NOMO-1 treated with DMSO at 0.1 percent for 48 hours (cell line): Measurements from ENCODE around the gene SUGCT.

ENCODE experiments used
- DNase-seq: peaks from one replicate; lab custom pipeline; 2025; ENCODE audit not compliant: unreplicated experiment; lab: John Stamatoyannopoulos, UW

SUGCT gene

DNA sequence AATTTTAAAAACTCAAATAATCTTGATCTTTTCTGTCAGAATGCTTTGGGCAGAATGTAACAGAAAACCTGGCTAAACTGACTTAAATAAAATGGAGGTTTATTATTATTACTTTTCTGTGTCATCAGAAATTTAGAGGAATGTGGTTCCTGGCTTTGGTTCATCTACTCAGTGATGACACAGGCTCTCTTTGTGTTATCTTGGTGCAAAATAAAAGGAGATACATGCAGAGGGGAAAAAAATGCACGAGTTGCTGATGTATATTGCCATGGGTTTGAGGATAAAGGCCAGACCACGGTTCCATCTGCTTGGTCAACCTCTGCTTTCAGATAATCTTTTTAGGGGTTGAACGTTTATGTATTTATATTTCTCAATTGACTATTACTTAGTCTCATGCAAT, 181.4 kb downstream of the SUGCT start:
- DNase-seq = no peak

DNA sequence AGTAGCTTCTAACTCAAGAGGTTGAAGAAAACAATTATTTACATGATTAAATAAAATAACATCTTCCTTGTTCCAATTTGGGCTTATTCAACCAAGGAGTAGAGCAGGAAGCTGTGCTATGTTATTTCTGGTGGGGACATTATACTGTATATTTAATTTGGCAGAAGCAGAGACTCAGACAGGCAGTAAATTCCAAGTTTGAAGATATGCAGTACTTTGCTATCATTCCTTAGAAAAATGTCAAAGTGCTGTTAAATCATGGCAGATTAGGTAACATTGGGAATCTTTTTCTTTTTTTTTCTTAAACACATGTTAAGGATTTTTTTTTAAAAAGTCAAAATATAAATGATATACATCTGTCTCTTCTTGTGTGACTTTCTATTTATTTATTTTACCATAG, 190.1 kb downstream of the SUGCT start:
- no peak for DNase-seq

DNA sequence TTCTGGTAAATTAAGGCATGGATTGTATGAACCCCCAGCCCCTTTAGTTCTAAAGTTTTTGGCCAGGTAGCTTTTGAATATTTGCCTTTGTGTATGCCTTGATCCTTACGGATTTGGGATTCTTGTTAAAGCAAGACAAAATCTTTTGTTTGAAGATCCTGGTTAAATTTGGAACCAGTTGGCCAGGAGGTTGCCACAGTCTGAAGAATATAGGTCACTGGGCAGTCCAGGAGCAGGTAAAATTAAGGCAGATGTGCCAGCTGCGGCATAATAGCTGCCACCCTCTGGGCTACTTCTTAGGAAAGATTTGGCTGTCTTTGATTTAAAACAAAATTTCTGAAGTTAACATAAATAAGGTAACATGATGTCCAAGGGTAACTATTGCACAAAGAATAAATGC, 192.3 kb downstream of the SUGCT start:
- no peak for DNase-seq

DNA sequence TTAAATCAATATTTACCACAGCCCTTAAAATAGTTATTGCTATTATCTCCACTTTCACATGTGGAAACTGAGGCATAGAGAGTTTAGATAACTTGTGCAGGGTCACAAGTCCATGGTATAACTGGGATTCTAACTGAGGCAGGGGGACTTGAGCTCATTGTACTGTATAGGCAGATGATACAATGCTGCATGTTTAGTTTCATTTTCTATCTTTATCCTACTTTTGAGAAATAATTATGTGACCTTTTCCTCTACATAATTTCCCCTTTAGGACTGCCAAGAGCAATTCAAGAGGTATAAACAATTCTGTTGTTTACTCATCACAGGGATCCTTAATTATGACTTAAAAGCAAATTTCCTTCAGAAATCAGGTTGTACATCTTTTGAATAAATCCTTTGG, 193.1 kb downstream of the SUGCT start:
- DNase-seq = peak; percentile 25

DNA sequence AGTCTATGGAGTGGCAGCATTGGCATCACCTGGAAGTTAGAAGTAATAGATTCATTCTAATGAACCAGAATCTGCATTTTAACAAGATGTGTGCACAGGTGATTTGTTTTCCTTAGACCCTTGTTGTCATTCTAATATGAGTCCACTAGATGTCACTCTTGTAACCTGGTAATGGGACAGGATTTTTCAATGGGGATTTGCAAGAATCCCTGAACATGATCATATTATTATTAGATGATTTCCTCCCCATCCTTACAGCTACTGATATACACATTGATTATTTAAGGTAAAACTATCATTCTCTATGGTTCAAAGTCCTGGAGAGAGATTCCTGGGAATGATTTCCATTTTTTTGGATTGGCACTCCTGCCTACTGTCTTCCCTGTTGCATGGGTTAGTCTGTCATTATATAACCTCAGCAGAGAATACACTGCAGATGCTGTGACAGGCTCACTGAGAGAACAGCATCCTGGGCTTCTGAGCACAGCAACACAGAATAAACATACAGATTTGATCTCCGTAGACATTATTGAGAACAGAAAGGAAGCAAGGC, 194.9 kb downstream of the SUGCT start:
- peak; percentile 56 for DNase-seq

DNA sequence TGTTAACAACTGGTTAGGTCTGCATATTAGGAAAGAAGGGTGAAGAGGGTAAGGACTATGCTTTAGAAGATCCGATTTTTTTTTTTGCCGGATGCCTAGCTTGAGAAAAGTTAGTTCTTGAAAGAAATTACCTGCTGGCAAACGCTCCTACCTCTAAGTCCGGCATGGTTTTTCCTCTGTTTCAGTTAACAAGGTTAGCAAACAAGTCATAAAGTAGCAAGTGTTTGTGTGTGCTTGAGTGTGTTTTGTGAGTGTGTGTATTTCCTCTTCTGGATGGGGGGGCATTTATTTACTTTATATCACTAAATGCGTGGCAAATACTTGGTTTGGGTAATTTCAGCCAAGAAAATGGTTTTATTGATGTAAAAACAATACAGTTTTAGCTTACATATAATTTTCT, 195.6 kb downstream of the SUGCT start:
- DNase-seq = no peak

DNA sequence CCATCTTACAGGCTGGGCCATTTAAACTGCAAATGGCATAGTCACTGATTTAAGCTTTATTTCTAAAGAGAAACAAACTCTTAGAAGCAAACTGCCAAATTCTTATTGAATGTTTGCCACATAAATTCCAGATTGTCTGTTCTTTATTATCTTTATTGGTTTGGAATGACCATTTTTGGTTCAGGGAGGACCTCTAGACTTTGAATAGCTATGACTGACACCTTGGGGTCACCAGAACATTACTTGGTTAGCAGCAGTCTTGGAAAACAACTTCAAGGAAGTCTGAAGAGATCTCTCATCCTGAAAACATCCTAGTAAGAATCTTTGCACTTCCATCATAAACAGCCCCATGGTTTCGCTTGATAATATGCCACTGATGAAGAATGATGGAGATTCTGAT, 197.1 kb downstream of the SUGCT start:
- DNase-seq = no peak

DNA sequence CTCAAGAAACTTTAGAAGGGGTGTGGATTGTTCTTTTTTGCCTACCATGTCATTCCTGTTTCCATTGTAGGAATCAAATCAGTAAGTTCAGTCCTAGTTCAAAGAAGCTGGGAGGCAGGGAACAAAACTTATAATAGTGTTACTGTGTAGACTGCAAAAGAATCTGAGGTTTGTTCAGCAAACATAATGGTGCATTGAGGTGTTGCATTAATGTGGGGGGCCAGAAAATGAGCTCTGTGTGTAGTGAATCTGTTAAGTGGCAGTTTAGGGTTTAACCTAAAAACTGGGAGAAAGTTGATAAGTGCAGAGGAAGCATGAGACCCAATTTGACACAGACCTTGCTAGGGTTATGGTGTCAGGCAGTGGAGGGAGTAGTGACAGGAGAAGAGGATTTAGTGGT, 197.7 kb downstream of the SUGCT start:
- no peak for DNase-seq

DNA sequence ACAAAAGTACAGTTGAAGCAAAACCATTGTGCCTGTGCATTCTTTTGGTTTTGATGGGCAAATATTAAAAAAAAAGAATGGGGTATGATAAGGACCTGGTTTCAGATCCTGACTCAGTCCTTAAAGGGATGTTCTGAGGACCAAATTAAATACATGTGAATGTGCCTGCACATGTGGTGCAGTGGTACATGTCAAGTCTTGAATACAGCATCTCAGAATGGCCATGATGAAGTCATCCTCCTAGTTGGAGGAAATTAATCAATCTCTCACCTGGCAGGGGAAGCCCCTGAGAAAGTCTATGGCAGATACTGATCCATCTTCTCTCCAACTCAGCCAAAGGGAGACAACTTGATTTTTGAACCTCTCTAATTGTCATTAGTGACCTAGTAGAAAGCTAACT, 207.0 kb downstream of the SUGCT start:
- no peak for DNase-seq

DNA sequence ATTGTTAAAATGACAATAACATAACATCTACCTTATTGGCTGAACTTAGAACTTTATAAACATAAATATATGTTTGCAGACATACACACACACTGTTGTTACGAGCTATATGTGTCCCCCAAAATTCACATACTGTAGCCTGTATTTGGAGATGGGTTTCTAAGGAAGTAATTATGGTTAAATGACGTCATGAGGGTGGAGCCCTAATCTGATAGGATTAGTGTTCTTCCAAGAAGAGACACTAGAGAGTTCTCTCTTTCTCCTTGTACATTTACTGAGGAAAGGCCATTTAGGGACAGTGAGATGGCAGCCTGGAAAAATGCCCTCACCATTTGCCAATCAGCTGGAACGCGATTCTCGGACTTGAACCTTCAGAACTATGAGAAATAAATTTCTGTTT, 211.7 kb downstream of the SUGCT start:
- DNase-seq = no peak

DNA sequence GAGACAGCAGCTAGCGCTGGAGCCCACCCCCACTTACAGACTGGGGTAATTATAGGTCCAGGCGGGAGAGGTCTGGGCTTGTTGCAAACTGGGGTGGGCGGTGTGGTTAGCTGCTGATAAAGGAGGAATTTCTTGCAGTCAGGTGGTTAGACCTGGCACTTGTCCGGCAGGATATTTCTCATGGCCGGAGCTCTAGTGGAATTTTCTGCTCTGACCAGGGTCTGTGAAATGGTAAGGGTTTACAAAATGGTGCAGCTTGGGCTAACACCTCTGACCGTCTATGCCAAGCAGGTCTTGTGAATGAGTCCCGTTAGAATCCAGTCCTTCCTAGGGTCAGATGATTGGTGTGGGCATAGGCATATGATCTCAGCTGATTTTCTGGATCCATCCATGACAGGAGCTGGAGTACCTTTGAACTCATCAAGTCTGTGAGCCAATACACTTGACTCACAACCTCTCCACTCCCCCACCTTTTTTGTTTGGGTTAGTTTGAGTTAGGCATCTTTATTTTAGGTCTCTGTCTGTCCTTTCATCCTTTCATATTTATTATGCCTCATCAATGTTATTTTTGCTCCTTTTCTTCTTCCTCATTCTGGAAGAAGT, 213.4 kb downstream of the SUGCT start:
- DNase-seq = no peak

DNA sequence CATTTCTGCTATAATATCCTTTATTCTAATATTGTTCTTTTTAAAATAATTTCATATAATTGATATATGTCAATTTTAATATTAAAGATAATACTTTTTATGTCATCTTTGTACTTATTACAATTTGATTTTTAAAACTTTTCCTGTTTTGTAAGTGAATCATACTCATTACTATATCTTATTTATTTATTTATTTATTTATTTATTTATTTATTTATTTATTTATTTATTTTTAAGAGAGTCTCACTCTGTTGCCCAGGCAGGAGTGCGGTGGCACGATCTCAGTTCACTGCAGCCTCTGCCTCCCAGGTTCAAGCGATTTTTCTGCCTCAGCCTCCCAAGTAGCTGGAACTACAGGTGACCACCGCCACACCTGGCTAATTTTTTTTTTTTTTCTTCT, 215.3 kb downstream of the SUGCT start:
- DNase-seq = no peak

DNA sequence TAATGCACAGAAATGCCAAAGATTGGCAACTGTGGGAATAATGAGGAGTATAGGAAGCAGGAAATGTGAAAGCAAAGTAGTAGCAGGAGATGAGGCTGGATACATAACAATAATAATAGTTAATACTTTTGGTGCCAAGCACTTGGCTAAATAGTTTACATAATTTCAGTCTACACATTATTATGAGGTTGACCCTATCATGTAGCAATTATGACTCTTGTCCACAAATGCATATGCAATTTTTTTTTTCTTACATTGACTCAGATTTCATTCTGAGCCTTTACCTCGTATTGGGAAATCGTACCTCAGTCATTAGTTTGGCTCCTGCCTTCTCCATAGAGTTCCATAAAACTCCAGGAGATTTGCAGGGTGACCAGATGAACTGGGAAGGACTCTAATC, 219.9 kb downstream of the SUGCT start:
- DNase-seq = no peak

DNA sequence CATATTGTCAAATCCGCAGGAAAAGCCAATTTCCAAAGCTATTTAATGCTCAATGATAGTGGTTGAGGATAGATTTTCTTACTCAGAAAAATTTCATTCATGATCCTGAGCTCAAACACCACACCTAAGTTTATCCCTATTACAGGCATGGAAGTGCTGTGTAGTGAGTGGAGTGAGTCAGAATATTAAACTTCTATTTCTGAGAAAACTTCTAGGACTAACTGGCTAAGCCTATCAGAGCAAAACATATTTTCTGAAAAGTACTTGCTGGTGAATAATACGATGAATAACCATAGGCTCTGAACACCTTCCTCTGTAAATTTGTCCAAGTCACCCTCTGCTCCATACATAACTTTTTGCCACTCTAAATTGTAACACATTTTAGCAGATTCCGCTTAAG, 221.5 kb downstream of the SUGCT start:
- DNase-seq = no peak

DNA sequence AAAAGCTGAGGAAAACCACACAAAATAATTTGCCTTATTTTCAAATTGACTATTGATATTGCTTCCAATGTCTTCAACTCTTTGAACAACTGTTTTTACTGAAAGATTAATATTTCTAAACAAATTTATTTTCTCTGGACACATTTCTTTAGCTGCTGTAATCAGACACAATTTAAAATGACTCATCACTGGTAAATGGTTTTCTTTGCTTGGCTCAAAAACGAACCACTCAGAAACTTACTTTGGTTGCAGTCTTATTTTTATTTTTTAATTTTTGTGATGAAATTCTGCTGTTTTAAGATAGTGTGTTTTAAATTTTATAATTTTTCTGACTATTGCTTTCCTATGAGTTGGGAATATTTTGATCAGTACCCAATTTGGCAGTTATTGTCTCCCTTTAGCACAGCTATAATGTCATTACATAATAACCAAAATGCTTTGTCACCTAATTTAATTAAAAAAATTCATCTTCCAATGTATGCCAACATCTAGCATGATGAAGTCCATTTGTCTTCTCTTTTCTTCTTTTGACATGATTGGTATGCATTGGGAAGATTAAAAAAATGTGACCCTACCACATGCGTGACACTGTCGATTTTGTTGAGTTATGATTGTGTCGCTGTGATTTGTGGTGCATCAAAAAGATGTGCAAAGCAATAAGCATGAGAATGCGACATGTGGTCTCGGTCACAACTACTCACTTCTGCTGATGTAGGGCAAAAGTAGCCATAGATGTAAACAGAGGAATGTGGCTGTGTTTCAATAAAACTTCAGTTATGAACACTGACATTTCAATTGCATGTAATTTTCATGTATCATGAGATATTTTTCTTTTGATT, 222.3 kb downstream of the SUGCT start:
- DNase-seq = no peak

DNA sequence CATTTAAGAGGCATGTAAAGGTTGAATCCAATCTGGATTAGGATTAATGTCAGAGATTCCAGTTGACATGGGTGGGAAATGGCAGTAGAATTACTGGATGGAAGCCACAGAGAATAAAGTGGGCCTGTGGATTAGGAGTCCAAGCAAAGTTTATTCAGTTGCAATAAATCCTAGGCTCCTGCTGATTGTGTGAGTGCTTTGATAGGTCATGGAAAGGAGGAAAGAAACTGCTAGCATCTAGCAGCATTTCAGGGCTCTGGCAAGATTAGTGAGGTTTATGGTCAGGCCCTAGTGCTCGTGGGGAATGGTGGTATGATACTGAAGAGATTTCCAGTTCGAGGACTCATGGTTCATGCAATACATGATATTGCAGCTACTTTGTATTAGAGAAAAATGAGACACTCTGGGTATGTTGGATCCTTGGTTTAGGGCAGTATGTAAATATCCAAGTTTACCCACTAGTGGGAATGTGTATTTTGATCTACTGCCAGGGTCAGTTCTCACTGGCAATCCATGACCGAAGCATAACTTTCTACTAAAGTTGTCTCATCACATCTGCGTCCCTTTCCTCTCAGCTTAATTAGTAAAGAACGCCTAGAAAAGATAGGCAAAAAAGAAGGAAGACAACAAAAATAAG, 235.0 kb downstream of the SUGCT start:
- DNase-seq = no peak

DNA sequence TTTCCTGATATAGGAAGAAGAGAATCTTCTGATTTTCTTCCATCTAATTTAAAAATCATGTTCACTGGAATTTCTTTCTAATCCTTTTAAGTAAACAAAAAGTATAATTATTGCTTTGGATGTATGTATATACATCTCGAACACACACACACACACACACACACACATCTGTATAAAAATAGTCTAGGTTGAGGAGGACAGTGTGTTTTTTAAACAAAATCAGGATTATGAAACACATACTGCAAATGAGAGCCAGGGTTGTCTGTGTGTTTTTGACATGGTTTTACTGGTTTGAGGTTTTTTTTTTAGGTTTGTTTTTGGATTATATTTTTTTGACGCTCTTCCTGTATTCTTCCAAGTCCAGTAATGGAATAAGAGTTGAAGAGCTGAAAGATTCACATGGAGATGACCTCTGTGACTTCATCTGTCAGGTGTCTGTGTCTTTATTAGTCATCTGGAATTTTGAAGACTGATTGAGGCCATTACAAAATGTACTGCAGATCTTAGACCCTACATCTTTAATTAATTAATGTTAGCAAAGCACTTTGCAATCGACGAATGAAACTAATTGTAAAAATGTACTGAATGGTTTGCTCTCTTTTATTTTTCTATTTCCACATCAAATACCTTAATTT, 237.1 kb downstream of the SUGCT start:
- DNase-seq = no peak

DNA sequence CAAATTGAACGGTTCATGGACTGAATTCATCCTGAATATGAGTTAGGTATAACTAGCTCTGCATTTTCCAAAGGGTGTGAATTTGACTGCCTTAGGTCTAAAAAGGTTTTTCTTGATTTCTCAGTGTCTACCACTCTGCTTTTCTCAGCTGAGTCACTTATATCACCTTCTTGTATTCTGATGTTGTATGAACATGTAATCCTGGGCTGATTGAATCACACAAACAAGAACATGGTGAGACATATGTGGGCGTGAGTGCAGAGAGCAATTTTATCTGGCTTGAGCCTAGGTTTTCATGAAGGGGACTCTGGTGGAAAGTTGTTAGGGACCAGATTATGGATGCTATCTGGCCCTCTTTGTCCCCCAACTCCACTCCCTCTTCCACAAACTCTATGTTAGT, 239.8 kb downstream of the SUGCT start:
- DNase-seq = no peak

DNA sequence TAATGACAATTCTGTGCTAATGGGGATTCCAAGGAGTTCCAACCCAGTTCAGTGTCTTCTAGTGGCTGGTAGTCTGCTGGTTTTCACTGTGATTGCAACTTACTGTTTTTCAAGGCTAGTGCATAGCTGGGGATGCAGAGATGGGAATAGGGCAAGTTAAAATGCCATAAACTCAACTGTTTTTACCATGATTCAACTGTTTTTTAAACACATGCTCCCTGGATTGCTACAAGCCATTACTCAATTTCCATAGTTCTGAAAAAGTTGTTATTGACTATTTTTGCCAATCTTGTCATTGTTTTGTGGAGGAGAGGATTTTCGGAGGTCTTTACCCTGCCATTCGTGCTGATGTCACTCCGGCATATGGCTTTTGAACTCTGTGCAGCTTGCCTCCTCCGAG, 245.3 kb downstream of the SUGCT start:
- no peak for DNase-seq

DNA sequence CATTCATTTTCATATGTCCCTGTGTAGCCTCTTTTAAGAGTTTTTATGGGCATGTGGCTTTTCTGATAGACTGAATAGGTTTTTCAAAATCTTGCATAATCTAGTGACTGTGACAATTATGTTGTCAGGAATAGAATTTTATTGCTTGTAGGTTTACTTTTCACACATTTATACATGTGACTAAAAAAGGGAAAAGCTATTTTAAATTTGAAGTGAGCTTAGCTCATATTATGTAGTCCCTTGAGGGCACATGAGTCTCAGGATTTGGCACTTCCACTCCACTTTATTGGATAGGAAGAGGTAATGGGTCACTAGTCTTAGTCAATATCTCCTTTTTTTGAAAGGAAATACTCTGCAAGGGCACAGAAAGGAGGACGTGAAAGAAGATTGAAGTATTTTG, 247.3 kb downstream of the SUGCT start:
- peak; percentile 90 for DNase-seq

DNA sequence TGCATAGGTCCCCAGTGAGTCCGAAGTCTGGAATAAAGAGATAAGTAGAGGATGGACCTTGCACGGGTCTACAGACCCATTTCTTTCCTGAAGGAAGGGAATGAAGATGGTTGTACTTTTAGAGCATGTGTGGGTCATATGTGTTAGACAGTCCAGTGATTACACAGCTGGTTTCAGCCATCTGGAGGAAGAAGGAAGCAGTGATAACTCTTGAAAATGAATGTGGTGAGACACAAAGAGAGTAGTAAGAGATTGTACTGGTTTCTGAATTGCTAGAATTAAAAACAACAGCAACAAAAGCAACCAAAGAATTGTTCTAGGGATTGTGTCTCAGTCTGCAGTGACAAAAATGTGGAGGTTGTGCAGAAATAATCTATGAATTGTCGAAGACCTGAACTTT, 258.9 kb downstream of the SUGCT start:
- no peak for DNase-seq

DNA sequence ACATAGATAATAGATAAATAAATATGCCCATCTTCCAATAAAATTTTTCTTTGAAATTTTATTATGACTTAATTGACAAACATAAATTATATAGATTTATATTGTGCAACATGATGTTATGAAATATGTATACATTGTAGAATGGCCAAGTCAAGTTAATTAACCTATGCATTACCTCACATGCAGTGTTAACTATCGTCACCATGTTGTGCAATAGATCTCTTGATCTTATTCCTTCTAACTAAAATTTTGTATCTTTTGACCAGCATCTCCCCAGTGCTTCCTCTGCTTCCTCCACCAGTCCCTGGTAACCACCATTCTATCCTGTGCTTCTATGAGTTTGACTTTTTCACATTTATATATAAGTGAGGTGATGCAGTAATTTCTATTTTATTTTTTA, 259.6 kb downstream of the SUGCT start:
- peak; percentile 18 for DNase-seq
